ENCODE data around the gene TMEM86B. TPM values are rescaled to one million over a fixed set of nuclear protein-coding genes. Genes with fewer than 3 reads are reported as not detected.

Gene TMEM86B
- total RNA-seq, 1 experiment from 2014 or later: 1.8 TPM

DNA sequence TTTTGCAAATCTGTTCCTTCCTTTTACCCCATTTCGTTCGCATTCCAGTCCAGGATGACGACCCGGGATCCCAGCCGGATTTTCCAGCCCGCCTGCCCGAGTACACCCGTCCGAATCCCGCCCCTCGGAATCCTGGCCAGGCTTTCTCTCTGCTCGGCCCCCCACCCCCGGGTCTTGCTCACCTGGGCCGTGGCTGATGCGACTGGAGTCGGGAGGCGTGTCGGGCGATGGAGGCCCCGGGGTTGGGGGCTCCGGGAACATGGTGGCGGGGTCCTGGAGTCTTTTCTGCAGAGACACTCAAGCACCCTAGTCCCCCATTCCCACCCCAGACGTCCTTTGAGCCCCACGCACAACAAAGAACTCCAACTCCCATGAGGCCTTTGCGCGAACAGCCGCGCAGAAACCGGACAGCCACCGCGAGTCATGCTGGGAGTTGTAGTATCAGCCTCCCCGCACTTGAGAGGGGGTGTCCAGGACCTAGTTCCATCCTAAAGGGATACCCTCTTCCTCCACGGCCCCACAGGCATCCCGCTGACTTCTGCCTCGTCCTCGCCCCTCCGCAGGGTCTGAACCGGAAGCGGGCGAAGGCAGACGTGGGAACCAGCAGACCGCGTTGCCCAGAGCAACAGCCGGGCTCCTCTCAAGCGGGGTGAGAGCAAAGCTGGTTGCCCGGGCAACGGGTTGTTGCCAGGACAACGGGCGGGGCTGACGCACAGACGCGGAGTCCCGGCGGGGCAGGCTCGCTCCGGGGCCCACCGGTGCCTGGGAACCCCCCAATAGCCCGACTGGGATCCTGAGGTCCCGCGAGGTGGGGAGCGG, 49.6 kb downstream of the TMEM86B start:
- peak; percentile 71 for DNase-seq (ENCODE audit: low read depth)

Small RNA genes lying within 50 kb of the gene (small RNA-seq; reads per million reads assigned to genes)
- gene MIR6802: not detected
- not detected for gene MIR6803
- not detected for gene MIR6804

Other genes starting within 250 kb of the TMEM86B start
- gene GP6, start 190.5 kb downstream of the TMEM86B start, total RNA-seq (2014; rRNA removed; shearing (Covaris generic)): 0.03 and 0.05 TPM in 2 replicates
- gene RDH13, start 165.6 kb downstream of the TMEM86B start, total RNA-seq (2014; rRNA removed; shearing (Covaris generic)): 15.6 and 18.6 TPM in 2 replicates
- 7.3 and 7.8 TPM in 2 replicates for gene EPS8L1, start 152.9 kb downstream of the TMEM86B start, total RNA-seq (2014; rRNA removed; shearing (Covaris generic))
- gene PPP1R12C, start 111.1 kb downstream of the TMEM86B start, total RNA-seq (2014; rRNA removed; shearing (Covaris generic)): 51.1 and 57.6 TPM in 2 replicates
- gene TNNT1, start 79.6 kb downstream of the TMEM86B start, total RNA-seq (2014; rRNA removed; shearing (Covaris generic)): 28.7 and 33.4 TPM in 2 replicates
- gene TNNI3, start 71.0 kb downstream of the TMEM86B start, total RNA-seq (2014; rRNA removed; shearing (Covaris generic)): not detected in 2 replicates
- gene DNAAF3, start 62.1 kb downstream of the TMEM86B start, total RNA-seq (2014; rRNA removed; shearing (Covaris generic)): 2.0 and 2.2 TPM in 2 replicates
- gene SYT5, start 48.5 kb downstream of the TMEM86B start, total RNA-seq (2014; rRNA removed; shearing (Covaris generic)): not detected in 2 replicates
- gene PTPRH, start 19.3 kb downstream of the TMEM86B start, total RNA-seq (2014; rRNA removed; shearing (Covaris generic)): 0.39 TPM in 1 of 2 replicates, not detected in the other
- 64.6 and 82.5 TPM in 2 replicates for gene PPP6R1, start 30.3 kb upstream of the TMEM86B start, total RNA-seq (2014; rRNA removed; shearing (Covaris generic))
- gene HSPBP1, start 51.3 kb upstream of the TMEM86B start, total RNA-seq (2014; rRNA removed; shearing (Covaris generic)): 77.4 and 77.8 TPM in 2 replicates
- gene BRSK1, start 55.2 kb upstream of the TMEM86B start, total RNA-seq (2014; rRNA removed; shearing (Covaris generic)): 1.7 and 7.6 TPM in 2 replicates
- not detected in 2 replicates for gene TMEM150B, start 96.6 kb upstream of the TMEM86B start, total RNA-seq (2014; rRNA removed; shearing (Covaris generic))
- 2.4 and 5.8 TPM in 2 replicates for gene KMT5C, start 111.1 kb upstream of the TMEM86B start, total RNA-seq (2014; rRNA removed; shearing (Covaris generic))
- gene COX6B2, start 126.0 kb upstream of the TMEM86B start, total RNA-seq (2014; rRNA removed; shearing (Covaris generic)): not detected in 2 replicates
- gene GARIN5B, start 134.5 kb upstream of the TMEM86B start, total RNA-seq (2014; rRNA removed; shearing (Covaris generic)): not detected in 2 replicates
- gene IL11, start 141.7 kb upstream of the TMEM86B start, total RNA-seq (2014; rRNA removed; shearing (Covaris generic)): 52.7 and 56.0 TPM in 2 replicates
- gene TMEM190, start 148.1 kb upstream of the TMEM86B start, total RNA-seq (2014; rRNA removed; shearing (Covaris generic)): not detected in 2 replicates
- 1.1 and 1.3 TPM in 2 replicates for gene TMEM238, start 155.5 kb upstream of the TMEM86B start, total RNA-seq (2014; rRNA removed; shearing (Covaris generic))
- gene RPL28, start 157.2 kb upstream of the TMEM86B start, total RNA-seq (2014; rRNA removed; shearing (Covaris generic)): 733 and 1,703 TPM in 2 replicates
- gene UBE2S, start 179.0 kb upstream of the TMEM86B start, total RNA-seq (2014; rRNA removed; shearing (Covaris generic)): 646 and 1,047 TPM in 2 replicates
- not detected in 2 replicates for gene SHISA7, start 214.5 kb upstream of the TMEM86B start, total RNA-seq (2014; rRNA removed; shearing (Covaris generic))
- 82.1 and 89.8 TPM in 2 replicates for gene ISOC2, start 232.9 kb upstream of the TMEM86B start, total RNA-seq (2014; rRNA removed; shearing (Covaris generic))
- 0.10 TPM in 1 of 2 replicates, not detected in the other for gene C19orf85, start 236.0 kb upstream of the TMEM86B start, total RNA-seq (2014; rRNA removed; shearing (Covaris generic))
- 2.4 and 4.6 TPM in 2 replicates for gene ZNF628, start 247.9 kb upstream of the TMEM86B start, total RNA-seq (2014; rRNA removed; shearing (Covaris generic))